ENCODE data around the gene LRRTM3.

Gene LRRTM3

DNA sequence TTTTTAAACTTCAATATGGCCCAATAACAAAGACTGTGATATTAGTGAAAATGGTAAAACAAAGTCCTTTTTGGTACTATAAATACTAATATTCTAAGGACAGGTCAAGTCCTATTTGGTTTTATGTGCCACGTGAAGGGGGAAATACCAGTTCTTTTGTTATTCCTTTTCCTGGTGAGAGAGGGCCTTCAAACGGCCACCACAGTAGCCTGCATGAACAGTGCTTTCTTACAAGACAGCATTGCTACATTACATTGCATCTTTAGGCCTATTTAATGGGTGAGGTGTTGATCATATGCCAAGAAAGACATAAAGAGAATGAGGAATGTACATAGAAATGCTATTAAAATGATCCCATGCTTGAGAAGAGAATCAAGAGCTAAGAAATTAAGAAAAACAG is 214.8 kb downstream of the LRRTM3 start:
- in situ Hi-C loops (cut with MboI; ENCODE audit: low sequenced_read_pairs, unreplicated experiment): no loop called here
- TF ChIP-seq, protein P1, sequence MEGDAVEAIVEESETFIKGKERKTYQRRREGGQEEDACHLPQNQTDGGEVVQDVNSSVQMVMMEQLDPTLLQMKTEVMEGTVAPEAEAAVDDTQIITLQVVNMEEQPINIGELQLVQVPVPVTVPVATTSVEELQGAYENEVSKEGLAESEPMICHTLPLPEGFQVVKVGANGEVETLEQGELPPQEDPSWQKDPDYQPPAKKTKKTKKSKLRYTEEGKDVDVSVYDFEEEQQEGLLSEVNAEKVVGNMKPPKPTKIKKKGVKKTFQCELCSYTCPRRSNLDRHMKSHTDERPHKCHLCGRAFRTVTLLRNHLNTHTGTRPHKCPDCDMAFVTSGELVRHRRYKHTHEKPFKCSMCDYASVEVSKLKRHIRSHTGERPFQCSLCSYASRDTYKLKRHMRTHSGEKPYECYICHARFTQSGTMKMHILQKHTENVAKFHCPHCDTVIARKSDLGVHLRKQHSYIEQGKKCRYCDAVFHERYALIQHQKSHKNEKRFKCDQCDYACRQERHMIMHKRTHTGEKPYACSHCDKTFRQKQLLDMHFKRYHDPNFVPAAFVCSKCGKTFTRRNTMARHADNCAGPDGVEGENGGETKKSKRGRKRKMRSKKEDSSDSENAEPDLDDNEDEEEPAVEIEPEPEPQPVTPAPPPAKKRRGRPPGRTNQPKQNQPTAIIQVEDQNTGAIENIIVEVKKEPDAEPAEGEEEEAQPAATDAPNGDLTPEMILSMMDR (IDR thresholded peaks at IDR 0.05; ENCODE audit: borderline replicate concordance, control extremely low read depth, extremely low read depth, insufficient read depth, missing control alignments): no peak
- DNase-seq (ENCODE audit: low spot score): no peak

GRCh38 chr10:67141300-67141699 is 215.5 kb downstream of the LRRTM3 start:
- DNase-seq (ENCODE audit: low spot score): no peak
- TF ChIP-seq, protein P1 (IDR thresholded peaks at IDR 0.05; ENCODE audit: borderline replicate concordance, control extremely low read depth, extremely low read depth, insufficient read depth, missing control alignments): no peak

GRCh38 chr10:67144530-67144929 is 218.7 kb downstream of the LRRTM3 start:
- in situ Hi-C loops (cut with MboI; ENCODE audit: low sequenced_read_pairs, unreplicated experiment): no loop called here
- no peak for DNase-seq (ENCODE audit: low spot score)
- TF ChIP-seq, protein P1 (IDR thresholded peaks at IDR 0.05; ENCODE audit: borderline replicate concordance, control extremely low read depth, extremely low read depth, insufficient read depth, missing control alignments): no peak

More at GRCh38 chr10:67141300-67141699, 215.5 kb downstream of the LRRTM3 start:
- in situ Hi-C loops (cut with MboI; ENCODE audit: low sequenced_read_pairs, unreplicated experiment): no loop called here
